Upper lobe of left lung (tissue), 6 donors: ENCODE measurements around the gene CDH13. TPM values are rescaled to one million over a fixed set of nuclear protein-coding genes. Genes with fewer than 3 reads are reported as not detected.

Source experiments
- ATAC-seq, 2 donors: fragments of 200-7000 bp; cut with Tn5 transposase; one replicate each; pipeline ENCODE4 v1.9.1; 2022; ENCODE audit warnings: mild to moderate bottlenecking in 2 of 2, moderate library complexity in 2 of 2; ENCODE audit not compliant: low FRiP score in 2 of 2
- DNase-seq, 2 donors: peaks; one replicate each; pipeline ENCODE4 v3.0.0-alpha.2; 2019 to 2020
- H3K27ac ChIP-seq, 4 donors: fragments of 200-600 bp; sonication (generic); one replicate each; pipeline ENCODE4 v1.5.1; 2016 to 2019
- H3K27me3 ChIP-seq, 4 donors: fragments of 200-600 bp; sonication (generic); one replicate each; pipeline ENCODE4 v1.5.1; 2017 to 2019
- H3K36me3 ChIP-seq, 4 donors: fragments of 200-600 bp; sonication (generic); one replicate each; pipeline ENCODE4 v1.5.1; 2016 to 2019
- H3K4me1 ChIP-seq, 4 donors: fragments of 200-600 bp; sonication (generic); one replicate each; pipeline ENCODE4 v1.5.1; 2018 to 2019
- H3K4me3 ChIP-seq, 4 donors: fragments of 200-600 bp; sonication (generic); one replicate each; pipeline ENCODE4 v1.5.1; 2017 to 2019; ENCODE audit warnings: mild to moderate bottlenecking in 2 of 4, moderate library complexity in 1 of 4
- H3K9me3 ChIP-seq, 4 donors: fragments of 200-600 bp; sonication (generic); one replicate each; pipeline ENCODE4 v1.5.1; 2018 to 2019
- CTCF ChIP-seq, 6 experiments: fragments of 450-650 bp in 4 of 6; fragments of 200-600 bp in 2 of 6; sonication (generic) in 2 of 6; IDR thresholded peaks; one replicate each; pipeline ENCODE4 v1.5.1; 2016 to 2019; ENCODE audit warnings: antibody characterized with exemption in 6 of 6
- EP300 ChIP-seq, 4 donors: sonication (generic); formaldehyde crosslinking; IDR thresholded peaks; one replicate each; pipeline ENCODE4 v1.5.1; 2017; ENCODE audit warnings: antibody characterized with exemption in 4 of 4, control low read depth in 2 of 4
- POLR2A ChIP-seq, 4 donors: fragments of 450-650 bp; IDR thresholded peaks; one replicate each; pipeline ENCODE4 v1.5.1; 2016 to 2017; ENCODE audit warnings: antibody characterized with exemption in 4 of 4, mild to moderate bottlenecking in 2 of 4
- POLR2AphosphoS5 ChIP-seq, 2 donors: sonication (generic); formaldehyde crosslinking; IDR thresholded peaks; one replicate each; pipeline ENCODE4 v1.5.1; 2017; ENCODE audit warnings: antibody characterized with exemption in 2 of 2
- WGBS, 2 donors: methylation state at CpG; one replicate each; pipeline ENCODE4 v1.1.5; 2017 to 2018; 5-methylcytosine and 5-hydroxymethylcytosine counted together
- total RNA-seq, 6 donors: library from RNA; depleted of rRNA in 4 of 6; stranded (reverse); fragments of >200 nt in 4 of 6; gene quantifications; one replicate each; pipeline versions ENCODE4 v1.1.0 to v1.2.1, GENCODE V29; 2016 to 2021
- donor health status: DM: no; HTN: no; CAD: no; lungs with moderate emphysema.
- donor health status: DM: no; HTN: yes; CAD: no; lungs with severe emphysema.

CDH13 gene
- total RNA-seq, 6 donors from 2014 or later: 11.3 to 39.8 (median 19.9) TPM

GRCh38 chr16:82820855-82821254 lies 194.1 kb downstream of the CDH13 start:
- no peak overlapping the region for H3K27ac ChIP-seq
- no peak overlapping the region for H3K4me3 ChIP-seq
- 94 to 95% methylated on average over 2 of the region's 2 CpGs for WGBS, 2 donors
- ATAC-seq: no peak
- DNase-seq: no peak
- H3K9me3 ChIP-seq: peaks cover 0 to 5% (median 2%) of the 10 kb centered on the region in 4 donors
- H3K4me1 ChIP-seq: no peaks in the 10 kb centered on the region
- no peaks in the 10 kb centered on the region for H3K27me3 ChIP-seq
- H3K36me3 ChIP-seq: no peaks in the 10 kb centered on the region
- TF ChIP-seq EP300 (IDR thresholded peaks at IDR 0.05) (no peak), POLR2A (IDR thresholded peaks at IDR 0.05) (no peak), CTCF (IDR thresholded peaks at IDR 0.05) (no peak), POLR2AphosphoS5 (IDR thresholded peaks at IDR 0.05) (no peak)

DNA sequence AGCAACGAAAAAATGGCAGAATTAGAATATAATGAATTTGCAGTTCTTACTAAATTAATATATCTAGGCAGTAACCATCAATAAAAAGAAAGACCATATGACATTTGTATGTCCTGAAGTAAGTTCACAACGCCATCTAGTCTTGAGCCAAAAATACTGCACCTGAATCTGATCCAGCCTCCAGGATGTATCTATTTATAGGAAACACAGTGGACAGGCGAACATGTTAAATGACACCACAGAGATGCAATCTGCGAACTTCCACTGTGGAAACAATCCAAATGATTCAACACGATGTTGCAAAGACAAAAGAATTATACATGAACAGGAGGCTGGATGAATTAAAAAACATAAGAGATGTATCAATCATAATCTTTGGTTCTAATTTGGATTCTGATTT lies 197.6 kb downstream of the CDH13 start:
- no peaks in the 10 kb centered on the region for H3K4me1 ChIP-seq
- no peaks in the 10 kb centered on the region for H3K36me3 ChIP-seq
- H3K9me3 ChIP-seq: peaks cover 0 to 5% (median 2%) of the 10 kb centered on the region in 4 donors
- H3K4me3 ChIP-seq: no peak overlapping the region
- H3K27me3 ChIP-seq: no peaks in the 10 kb centered on the region
- ATAC-seq (no peak), DNase-seq (no peak)
- 70 to 73% methylated on average over 5 of the region's 5 CpGs for WGBS, 2 donors
- TF ChIP-seq EP300 (IDR thresholded peaks at IDR 0.05) (no peak), CTCF (IDR thresholded peaks at IDR 0.05) (no peak), POLR2A (IDR thresholded peaks at IDR 0.05) (no peak), POLR2AphosphoS5 (IDR thresholded peaks at IDR 0.05) (no peak)
- no peak overlapping the region for H3K27ac ChIP-seq

GRCh38 chr16:82829301-82829700 lies 202.5 kb downstream of the CDH13 start:
- Histone ChIP-seq H3K4me3 (no peak overlapping the region), H3K27ac (no peak overlapping the region), H3K27me3 (no peaks in the 10 kb centered on the region), H3K4me1 (no peaks in the 10 kb centered on the region), H3K9me3 (peaks cover 0 to 2% (median under 1%) of the 10 kb centered on the region in 4 donors), H3K36me3 (no peaks in the 10 kb centered on the region)
- ATAC-seq (no peak), DNase-seq (no peak)
- 76 to 83% methylated on average over 6 of the region's 6 CpGs for WGBS, 2 donors
- TF ChIP-seq POLR2A (IDR thresholded peaks at IDR 0.05): no peak

DNA sequence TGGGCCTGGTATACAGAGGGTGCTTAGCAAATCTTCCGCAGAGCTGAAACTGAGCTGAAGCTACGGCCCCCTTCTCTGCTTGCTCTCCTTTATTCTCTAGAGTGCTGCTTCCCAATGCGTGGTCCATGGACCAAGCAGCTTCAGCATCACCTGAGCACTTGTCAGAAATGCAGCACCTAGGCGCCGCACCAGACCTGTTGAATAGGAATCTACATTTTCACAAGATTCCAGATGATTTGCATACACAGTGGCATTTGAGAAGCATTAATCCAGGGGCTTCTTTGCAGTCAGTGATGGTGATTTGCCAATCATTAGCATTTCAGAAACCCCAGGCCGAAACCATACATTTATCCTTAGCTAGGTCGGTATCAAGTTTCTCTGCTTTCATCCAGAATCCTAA lies 204.2 kb downstream of the CDH13 start:
- H3K27me3 ChIP-seq: no peaks in the 10 kb centered on the region
- TF ChIP-seq CTCF (IDR thresholded peaks at IDR 0.05): no peak
- no peak for TF ChIP-seq POLR2AphosphoS5 (IDR thresholded peaks at IDR 0.05)
- no peak for TF ChIP-seq POLR2A (IDR thresholded peaks at IDR 0.05)
- 66 to 80% methylated on average over 7 of the region's 7 CpGs for WGBS, 2 donors
- ATAC-seq (no peak), DNase-seq (no peak)
- no peaks in the 10 kb centered on the region for H3K9me3 ChIP-seq
- H3K4me1 ChIP-seq: no peaks in the 10 kb centered on the region
- no peak overlapping the region for H3K27ac ChIP-seq
- no peak overlapping the region for H3K4me3 ChIP-seq
- no peaks in the 10 kb centered on the region for H3K36me3 ChIP-seq

DNA sequence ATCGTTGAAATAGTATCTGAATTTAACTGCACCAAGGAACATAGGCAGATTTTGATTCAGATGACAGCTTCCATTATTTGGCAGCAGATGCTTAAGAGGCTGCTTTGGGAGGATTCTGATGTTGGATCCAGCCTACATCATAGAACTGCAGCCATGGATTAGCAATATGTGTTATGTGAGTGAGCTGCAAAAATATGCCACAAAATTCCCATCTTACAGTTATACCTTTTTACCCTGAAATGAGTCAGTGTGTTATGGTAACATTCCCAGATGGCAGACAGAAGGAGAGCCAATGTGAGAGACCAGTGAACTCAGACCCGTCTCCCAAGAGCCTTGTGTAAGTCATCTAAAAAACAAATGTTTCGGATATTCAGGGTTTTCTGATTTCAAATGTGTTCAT lies 206.1 kb downstream of the CDH13 start:
- H3K27ac ChIP-seq: no peak overlapping the region
- H3K27me3 ChIP-seq: no peaks in the 10 kb centered on the region
- WGBS, 2 donors: 77 to 81% methylated on average over 3 of the region's 3 CpGs
- no peaks in the 10 kb centered on the region for H3K36me3 ChIP-seq
- no peak overlapping the region for H3K4me3 ChIP-seq
- TF ChIP-seq EP300 (IDR thresholded peaks at IDR 0.05) (no peak), CTCF (IDR thresholded peaks at IDR 0.05) (no peak), POLR2A (IDR thresholded peaks at IDR 0.05) (no peak), POLR2AphosphoS5 (IDR thresholded peaks at IDR 0.05) (no peak)
- H3K9me3 ChIP-seq: no peaks in the 10 kb centered on the region
- H3K4me1 ChIP-seq: no peaks in the 10 kb centered on the region
- DNase-seq (no peak), ATAC-seq (no peak)
